HEK293 (cell line): ENCODE measurements around the gene ACTN4.

Experiments
- BCL11A ChIP-seq: fragments of 450-650 bp; formaldehyde crosslinking; IDR thresholded peaks from 2 replicates; pipeline ENCODE4 v1.5.1; 2016; ENCODE audit warnings: low read depth, missing biosample characterization, missing genetic modification characterization
- BCL11B ChIP-seq: fragments of 450-650 bp; formaldehyde crosslinking; IDR thresholded peaks from 2 replicates; pipeline ENCODE4 v1.5.1; 2016; ENCODE audit warnings: low read depth, missing biosample characterization, missing genetic modification characterization
- IKZF3 ChIP-seq: fragments of 450-650 bp; IDR thresholded peaks from 2 replicates; pipeline ENCODE4 v1.5.0; 2018; ENCODE audit warnings: missing biosample characterization, mild to moderate bottlenecking, missing genetic modification characterization, moderate library complexity
- KLF10 ChIP-seq: fragments of 450-650 bp; IDR thresholded peaks from 2 replicates; pipeline ENCODE4 v1.5.1; 2018; ENCODE audit warnings: missing biosample characterization, mild to moderate bottlenecking, missing genetic modification characterization
- KLF8 ChIP-seq: fragments of 450-650 bp; formaldehyde crosslinking; IDR thresholded peaks from 2 replicates; pipeline ENCODE4 v1.5.1; 2016; ENCODE audit warnings: missing biosample characterization, missing genetic modification characterization
- KLF9 ChIP-seq: fragments of 450-650 bp; formaldehyde crosslinking; IDR thresholded peaks from 2 replicates; pipeline ENCODE4 v1.5.1; 2016; ENCODE audit warnings: missing biosample characterization, missing genetic modification characterization, low read depth
- MYNN ChIP-seq: fragments of 450-650 bp; formaldehyde crosslinking; IDR thresholded peaks from 2 replicates; pipeline ENCODE4 v1.5.1; 2016; ENCODE audit warnings: missing biosample characterization, missing genetic modification characterization, borderline replicate concordance
- PRDM4 ChIP-seq: fragments of 450-650 bp; formaldehyde crosslinking; IDR thresholded peaks from 2 replicates; pipeline ENCODE4 v1.5.1; 2017; ENCODE audit warnings: missing biosample characterization, missing genetic modification characterization
- RBAK ChIP-seq: fragments of 450-650 bp; formaldehyde crosslinking; IDR thresholded peaks from 2 replicates; pipeline ENCODE4 v1.5.1; 2016; ENCODE audit warnings: missing biosample characterization, missing genetic modification characterization
- SALL2 ChIP-seq: fragments of 450-650 bp; formaldehyde crosslinking; IDR thresholded peaks from 2 replicates; pipeline ENCODE4 v1.5.0; 2017; ENCODE audit warnings: missing biosample characterization, mild to moderate bottlenecking, missing genetic modification characterization, borderline replicate concordance
- SETDB1 ChIP-seq: IDR thresholded peaks from one replicate; pipeline ENCODE4 v1.6.1; 2017; ENCODE audit warnings: mild to moderate bottlenecking, low read length, moderate library complexity, mixed read lengths; ENCODE audit not compliant: insufficient read length
- WT1 ChIP-seq: fragments of 450-650 bp; formaldehyde crosslinking; IDR thresholded peaks from 2 replicates; pipeline ENCODE4 v1.5.1; 2016; ENCODE audit warnings: missing biosample characterization, missing genetic modification characterization
- ZBTB21 ChIP-seq: fragments of 450-650 bp; formaldehyde crosslinking; IDR thresholded peaks from 2 replicates; pipeline ENCODE4 v1.5.1; 2017; ENCODE audit warnings: missing biosample characterization, missing genetic modification characterization
- ZBTB6 ChIP-seq: fragments of 450-650 bp; formaldehyde crosslinking; IDR thresholded peaks from 2 replicates; pipeline ENCODE4 v1.5.1; 2017; ENCODE audit warnings: missing biosample characterization, missing genetic modification characterization
- ZNF133 ChIP-seq: fragments of 450-650 bp; formaldehyde crosslinking; IDR thresholded peaks from 2 replicates; pipeline ENCODE4 v1.5.1; 2016; ENCODE audit warnings: missing biosample characterization, missing genetic modification characterization
- ZNF174 ChIP-seq: fragments of 450-650 bp; formaldehyde crosslinking; IDR thresholded peaks from 2 replicates; pipeline ENCODE4 v1.5.0; 2017; ENCODE audit warnings: missing biosample characterization, mild to moderate bottlenecking, missing genetic modification characterization
- ZNF24 ChIP-seq: fragments of 450-650 bp; formaldehyde crosslinking; IDR thresholded peaks from 2 replicates; pipeline ENCODE4 v1.5.1; 2016; ENCODE audit warnings: missing biosample characterization, missing genetic modification characterization
- ZNF311 ChIP-seq: fragments of 450-650 bp; formaldehyde crosslinking; IDR thresholded peaks from 2 replicates; pipeline ENCODE4 v1.5.1; 2017; ENCODE audit warnings: missing biosample characterization, missing genetic modification characterization, borderline replicate concordance
- ZNF426 ChIP-seq: fragments of 450-650 bp; formaldehyde crosslinking; IDR thresholded peaks from 2 replicates; pipeline ENCODE4 v1.5.1; 2017; ENCODE audit warnings: missing biosample characterization, missing genetic modification characterization, mild to moderate bottlenecking, inconsistent platforms, moderate library complexity
- ZNF555 ChIP-seq: fragments of 450-650 bp; formaldehyde crosslinking; conservative IDR thresholded peaks from 2 replicates; pipeline ENCODE4 v1.5.1; 2017; ENCODE audit warnings: missing biosample characterization, mild to moderate bottlenecking, missing genetic modification characterization, inconsistent platforms
- ZNF571 ChIP-seq: fragments of 450-650 bp; formaldehyde crosslinking; IDR thresholded peaks from 2 replicates; pipeline ENCODE4 v1.5.0; 2017; ENCODE audit warnings: missing biosample characterization, missing genetic modification characterization
- ZNF580 ChIP-seq: fragments of 450-650 bp; formaldehyde crosslinking; IDR thresholded peaks from 2 replicates; pipeline ENCODE4 v1.5.1; 2016; ENCODE audit warnings: missing biosample characterization, missing genetic modification characterization
- ZNF654 ChIP-seq: fragments of 450-650 bp; formaldehyde crosslinking; IDR thresholded peaks from 2 replicates; pipeline ENCODE4 v1.5.1; 2016; ENCODE audit warnings: low read depth, missing biosample characterization, missing genetic modification characterization
- ZNF670 ChIP-seq: fragments of 450-650 bp; formaldehyde crosslinking; IDR thresholded peaks from 2 replicates; pipeline ENCODE4 v1.5.1; 2016; ENCODE audit warnings: missing biosample characterization, missing genetic modification characterization, low read depth
- ZNF76 ChIP-seq: fragments of 450-650 bp; formaldehyde crosslinking; IDR thresholded peaks from 2 replicates; pipeline ENCODE4; 2016; ENCODE audit warnings: low read depth, missing biosample characterization, missing genetic modification characterization, borderline replicate concordance
- TF ChIP-seq, protein P1 (sequence below): fragments of 450-650 bp; formaldehyde crosslinking; IDR thresholded peaks from 2 replicates; pipeline ENCODE4 v1.5.1; 2016; ENCODE audit warnings: missing biosample characterization, missing genetic modification characterization
- TF ChIP-seq, protein P2 (sequence below): fragments of 450-650 bp; formaldehyde crosslinking; IDR thresholded peaks from 2 replicates; pipeline ENCODE4 v1.5.1; 2016; ENCODE audit warnings: missing biosample characterization, missing genetic modification characterization
- TF ChIP-seq, protein P3 (sequence below): fragments of 450-650 bp; formaldehyde crosslinking; IDR thresholded peaks from 2 replicates; pipeline ENCODE4 v1.5.1; 2016; ENCODE audit warnings: missing biosample characterization, missing genetic modification characterization
- TF ChIP-seq, protein P4 (sequence below): fragments of 450-650 bp; formaldehyde crosslinking; IDR thresholded peaks from 2 replicates; pipeline ENCODE4 v1.5.1; 2017; ENCODE audit warnings: missing biosample characterization, missing genetic modification characterization

Gene ACTN4

DNA sequence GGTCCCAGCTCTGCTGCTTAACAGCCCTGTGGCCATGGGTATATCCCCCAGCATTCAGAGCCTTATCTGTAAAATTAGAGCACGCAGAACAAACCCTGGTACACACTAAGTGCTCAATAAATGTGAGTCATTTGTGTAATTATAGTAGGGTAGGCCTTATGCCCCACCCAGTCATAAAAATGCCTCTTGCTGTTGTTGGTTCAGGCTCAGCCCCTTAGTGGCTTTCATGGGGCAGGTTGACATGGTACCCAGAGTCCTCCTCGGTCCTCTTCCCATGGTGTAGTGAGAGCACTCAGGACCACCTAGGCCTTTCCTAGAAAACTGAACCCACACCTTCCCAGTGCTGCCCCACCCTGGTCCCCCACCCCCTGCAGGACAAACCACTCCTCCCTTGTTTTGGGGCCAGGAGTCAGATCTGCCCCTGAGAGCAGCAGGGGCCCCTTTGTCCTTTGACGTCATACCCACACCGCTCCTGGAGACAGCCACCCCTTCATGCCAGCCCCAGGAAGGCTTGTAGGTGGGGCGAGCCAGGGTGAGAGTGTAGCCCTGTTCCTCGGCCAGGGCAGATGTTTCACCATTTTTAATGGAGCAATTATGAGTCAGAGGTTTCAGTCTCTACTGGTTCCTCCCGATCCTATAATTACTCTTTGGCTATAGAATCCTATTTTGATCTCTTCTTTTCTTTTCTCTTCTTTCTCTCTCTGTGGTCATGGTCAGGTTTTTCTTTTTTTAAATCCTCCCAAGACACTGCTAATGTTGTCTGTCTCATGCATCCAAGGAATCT lies 36.8 kb downstream of the ACTN4 start (continued):
- TF ChIP-seq, protein P1, sequence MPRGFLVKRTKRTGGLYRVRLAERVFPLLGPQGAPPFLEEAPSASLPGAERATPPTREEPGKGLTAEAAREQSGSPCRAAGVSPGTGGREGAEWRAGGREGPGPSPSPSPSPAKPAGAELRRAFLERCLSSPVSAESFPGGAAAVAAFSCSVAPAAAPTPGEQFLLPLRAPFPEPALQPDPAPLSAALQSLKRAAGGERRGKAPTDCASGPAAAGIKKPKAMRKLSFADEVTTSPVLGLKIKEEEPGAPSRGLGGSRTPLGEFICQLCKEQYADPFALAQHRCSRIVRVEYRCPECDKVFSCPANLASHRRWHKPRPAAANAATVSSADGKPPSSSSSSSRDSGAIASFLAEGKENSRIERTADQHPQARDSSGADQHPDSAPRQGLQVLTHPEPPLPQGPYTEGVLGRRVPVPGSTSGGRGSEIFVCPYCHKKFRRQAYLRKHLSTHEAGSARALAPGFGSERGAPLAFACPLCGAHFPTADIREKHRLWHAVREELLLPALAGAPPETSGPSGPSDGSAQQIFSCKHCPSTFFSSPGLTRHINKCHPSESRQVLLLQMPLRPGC (tag by site-specific recombination): 0 out of 2 replicates have a peak, but pooled peaks have one; percentile 85
- TF ChIP-seq BCL11B (tag by site-specific recombination) (no peak), ZNF571 (tag by site-specific recombination) (no peak), ZNF76 (tag by site-specific recombination) (peak; percentile 93), ZNF670 (no peak), WT1 (tag by site-specific recombination) (peak; percentile 87), ZBTB21 (tag by site-specific recombination) (peak; percentile 99), ZBTB6 (tag by site-specific recombination) (peak; percentile 22; the same call in 1 of the 2 replicates), MYNN (tag by site-specific recombination) (0 out of 2 replicates have a peak, but pooled peaks have one; percentile 8), ZNF311 (no peak), ZNF654 (tag by site-specific recombination) (peak; percentile 8; the same call in 1 of the 2 replicates), ZNF426 (tag by site-specific recombination) (no peak), KLF8 (tag by site-specific recombination) (peak; percentile 97), PRDM4 (tag by site-specific recombination) (no peak; the same call in none of the 2 replicates), ZNF555 (tag by site-specific recombination) (no peak), SETDB1 (no peak), ZNF174 (no peak), RBAK (tag by site-specific recombination) (no peak), KLF10 (tag by site-specific recombination) (peak; percentile 79; the same call in 1 of the 2 replicates), SALL2 (tag by site-specific recombination) (no peak), BCL11A (tag by site-specific recombination) (peak; percentile 93), IKZF3 (tag by site-specific recombination) (peak; percentile 95), ZNF580 (peak; percentile 98), KLF9 (tag by site-specific recombination) (peak; percentile 82), ZNF133 (tag by site-specific recombination) (0 out of 2 replicates have a peak, but pooled peaks have one; percentile 35), ZNF24 (tag by site-specific recombination) (peak; percentile 85; the same call in 1 of the 2 replicates)
- TF ChIP-seq, protein P2, sequence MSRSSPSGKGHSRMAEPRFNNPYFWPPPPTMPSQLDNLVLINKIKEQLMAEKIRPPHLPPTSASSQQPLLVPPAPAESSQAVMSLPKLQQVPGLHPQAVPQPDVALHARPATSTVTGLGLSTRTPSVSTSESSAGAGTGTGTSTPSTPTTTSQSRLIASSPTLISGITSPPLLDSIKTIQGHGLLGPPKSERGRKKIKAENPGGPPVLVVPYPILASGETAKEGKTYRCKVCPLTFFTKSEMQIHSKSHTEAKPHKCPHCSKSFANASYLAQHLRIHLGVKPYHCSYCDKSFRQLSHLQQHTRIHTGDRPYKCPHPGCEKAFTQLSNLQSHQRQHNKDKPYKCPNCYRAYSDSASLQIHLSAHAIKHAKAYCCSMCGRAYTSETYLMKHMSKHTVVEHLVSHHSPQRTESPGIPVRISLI (tag by site-specific recombination): no peak
- TF ChIP-seq, protein P3, sequence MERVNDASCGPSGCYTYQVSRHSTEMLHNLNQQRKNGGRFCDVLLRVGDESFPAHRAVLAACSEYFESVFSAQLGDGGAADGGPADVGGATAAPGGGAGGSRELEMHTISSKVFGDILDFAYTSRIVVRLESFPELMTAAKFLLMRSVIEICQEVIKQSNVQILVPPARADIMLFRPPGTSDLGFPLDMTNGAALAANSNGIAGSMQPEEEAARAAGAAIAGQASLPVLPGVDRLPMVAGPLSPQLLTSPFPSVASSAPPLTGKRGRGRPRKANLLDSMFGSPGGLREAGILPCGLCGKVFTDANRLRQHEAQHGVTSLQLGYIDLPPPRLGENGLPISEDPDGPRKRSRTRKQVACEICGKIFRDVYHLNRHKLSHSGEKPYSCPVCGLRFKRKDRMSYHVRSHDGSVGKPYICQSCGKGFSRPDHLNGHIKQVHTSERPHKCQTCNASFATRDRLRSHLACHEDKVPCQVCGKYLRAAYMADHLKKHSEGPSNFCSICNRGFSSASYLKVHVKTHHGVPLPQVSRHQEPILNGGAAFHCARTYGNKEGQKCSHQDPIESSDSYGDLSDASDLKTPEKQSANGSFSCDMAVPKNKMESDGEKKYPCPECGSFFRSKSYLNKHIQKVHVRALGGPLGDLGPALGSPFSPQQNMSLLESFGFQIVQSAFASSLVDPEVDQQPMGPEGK (tag by site-specific recombination): peak; percentile 99
- TF ChIP-seq, protein P4, sequence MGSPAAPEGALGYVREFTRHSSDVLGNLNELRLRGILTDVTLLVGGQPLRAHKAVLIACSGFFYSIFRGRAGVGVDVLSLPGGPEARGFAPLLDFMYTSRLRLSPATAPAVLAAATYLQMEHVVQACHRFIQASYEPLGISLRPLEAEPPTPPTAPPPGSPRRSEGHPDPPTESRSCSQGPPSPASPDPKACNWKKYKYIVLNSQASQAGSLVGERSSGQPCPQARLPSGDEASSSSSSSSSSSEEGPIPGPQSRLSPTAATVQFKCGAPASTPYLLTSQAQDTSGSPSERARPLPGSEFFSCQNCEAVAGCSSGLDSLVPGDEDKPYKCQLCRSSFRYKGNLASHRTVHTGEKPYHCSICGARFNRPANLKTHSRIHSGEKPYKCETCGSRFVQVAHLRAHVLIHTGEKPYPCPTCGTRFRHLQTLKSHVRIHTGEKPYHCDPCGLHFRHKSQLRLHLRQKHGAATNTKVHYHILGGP (tag by site-specific recombination): peak; percentile 91
